HG03025 (cell line): ENCODE results near the gene TAX1BP3.

Experiments used
- ATAC-seq: cut with Tn5 transposase; IDR thresholded peaks from one replicate; pipeline ENCODE4 v1.9.1; 2021; ENCODE audit warnings: mild to moderate bottlenecking, moderate library complexity; ENCODE audit not compliant: unreplicated experiment, low FRiP score

The TAX1BP3 gene

DNA sequence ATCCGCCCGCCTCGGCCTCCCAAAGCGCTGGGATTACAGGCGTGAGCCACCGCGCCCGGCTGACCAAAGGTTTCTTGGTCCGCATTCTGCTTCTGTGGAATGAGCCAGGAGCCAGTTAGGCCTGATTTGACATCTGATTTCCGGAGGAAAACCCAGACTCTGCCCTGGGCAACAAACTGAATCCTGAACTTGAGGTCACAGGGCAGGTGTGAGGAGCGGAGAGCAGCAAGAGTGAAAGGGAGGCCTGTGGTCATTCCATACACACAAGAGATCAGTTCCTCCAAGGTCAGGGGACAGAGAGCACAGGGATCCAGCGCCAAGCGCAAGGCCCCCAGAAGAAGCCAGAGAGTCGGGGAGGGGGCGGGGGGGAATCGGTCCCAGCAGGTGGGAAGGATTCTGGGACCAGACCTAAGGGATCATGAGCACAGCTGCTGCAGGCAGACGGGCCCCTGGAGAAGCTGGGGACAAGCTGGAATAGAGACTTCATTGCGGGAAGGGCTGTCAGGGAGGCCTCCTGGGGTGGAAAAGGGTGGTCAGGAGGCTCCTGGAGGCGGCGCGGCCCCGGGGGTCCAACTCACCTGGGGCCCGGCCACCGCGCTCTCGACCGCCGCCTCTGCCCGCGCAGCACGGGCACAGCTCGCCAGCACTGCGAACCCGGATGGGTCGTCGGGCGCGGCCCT lies 32.8 kb downstream of the TAX1BP3 start:
- no peak for ATAC-seq

DNA sequence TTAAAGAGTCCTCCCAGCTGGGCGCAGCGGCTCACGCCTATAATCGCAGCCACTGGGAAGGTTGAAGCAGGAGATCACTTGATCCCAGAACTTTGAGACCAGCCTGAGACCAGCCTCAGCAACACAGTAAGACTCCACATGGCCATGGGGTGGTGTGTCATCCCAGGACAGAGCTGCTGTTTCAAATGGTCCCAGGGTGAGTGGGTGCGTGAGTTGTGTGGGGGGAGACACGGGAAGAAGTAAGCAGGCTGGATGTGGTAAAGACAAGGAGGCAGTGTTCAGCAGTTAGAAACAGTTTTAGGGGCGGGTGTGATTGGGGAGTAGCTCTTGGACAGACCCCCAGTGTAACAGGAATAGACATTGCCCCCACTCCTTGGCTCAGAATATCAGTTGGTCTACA lies 36.1 kb downstream of the TAX1BP3 start:
- no peak for ATAC-seq

DNA sequence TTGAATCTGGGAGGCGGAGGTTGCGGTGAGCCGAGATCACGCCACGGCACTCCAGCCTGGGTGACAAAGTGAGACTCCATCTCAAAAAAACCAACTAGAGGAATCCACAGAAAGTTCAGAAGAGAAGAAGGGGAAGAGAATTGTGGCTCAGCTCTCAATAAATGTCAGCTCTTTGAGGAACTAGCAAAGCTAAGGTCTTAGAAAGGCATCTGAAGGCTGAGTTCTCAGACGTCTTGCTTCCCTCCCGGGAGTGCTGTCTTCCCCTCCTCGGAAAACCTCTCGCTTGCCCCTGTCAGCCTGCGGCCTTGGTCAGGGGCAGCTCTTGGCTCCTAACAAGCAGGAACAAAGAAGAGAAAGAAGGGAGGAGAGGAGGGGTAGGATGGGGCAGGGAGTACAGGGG lies 37.6 kb downstream of the TAX1BP3 start:
- no peak for ATAC-seq

DNA sequence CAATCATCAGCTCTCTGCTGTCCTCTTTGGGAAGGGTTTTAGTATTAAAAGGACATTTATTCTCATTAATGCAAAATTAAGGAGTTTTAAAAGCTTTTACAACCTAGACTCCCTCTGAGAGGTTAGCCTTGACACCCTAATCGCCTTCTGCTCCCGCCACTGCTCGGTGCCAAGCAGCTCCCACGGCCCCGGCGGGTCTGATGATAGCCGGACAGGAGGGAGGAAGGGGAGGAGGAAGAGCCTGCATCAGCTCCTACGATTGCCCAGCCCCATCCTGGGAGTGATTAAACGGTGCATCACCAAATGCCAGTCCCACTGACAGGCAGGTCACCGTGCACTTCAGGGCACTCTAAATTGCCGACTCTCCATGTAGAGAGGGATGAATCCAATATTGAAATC lies 40.6 kb downstream of the TAX1BP3 start:
- no peak for ATAC-seq

DNA sequence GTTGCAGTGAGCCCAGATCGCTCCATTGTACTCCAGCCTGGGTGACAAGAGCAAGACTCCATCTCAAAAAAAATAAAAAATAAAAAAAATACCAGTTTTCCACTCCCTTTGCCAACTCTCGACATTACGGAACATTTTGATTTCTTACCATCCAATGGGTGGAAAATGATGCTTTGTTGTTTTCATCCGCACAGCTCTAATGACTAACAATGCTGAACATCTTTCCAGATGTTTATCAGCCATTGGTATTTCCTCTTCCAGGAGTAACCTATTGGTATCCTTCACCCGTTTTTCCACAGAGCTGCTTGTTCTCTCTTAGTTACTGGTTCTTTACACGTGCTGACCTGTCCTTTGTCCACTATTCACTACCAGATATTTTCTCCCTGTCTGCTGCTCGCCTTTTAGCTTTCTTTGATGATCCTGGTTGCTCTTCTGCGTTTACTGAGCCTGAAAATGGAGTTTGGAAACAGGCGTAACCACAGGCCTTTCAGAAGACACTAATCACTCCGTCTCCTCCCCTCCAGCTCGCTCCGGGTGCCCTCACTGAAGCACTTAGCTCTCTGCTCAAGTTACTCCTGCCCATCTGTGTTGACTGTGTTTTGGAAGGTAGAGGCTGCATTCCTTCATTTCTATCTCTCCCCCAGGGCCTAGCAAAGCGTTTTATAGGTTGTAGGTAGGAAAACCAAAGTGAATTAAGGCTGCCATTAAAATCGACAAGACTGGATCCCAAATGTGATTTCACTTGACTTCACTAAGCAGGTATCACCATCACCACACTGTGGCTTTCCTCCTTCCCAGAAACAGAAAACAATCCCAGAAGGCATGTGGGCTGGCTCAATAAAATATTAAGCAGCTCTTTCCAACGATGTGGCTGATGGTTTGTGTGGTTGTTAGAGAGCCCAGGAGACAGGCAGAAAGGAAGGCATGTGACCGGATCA lies 41.3 kb downstream of the TAX1BP3 start:
- ATAC-seq, result no peak

DNA sequence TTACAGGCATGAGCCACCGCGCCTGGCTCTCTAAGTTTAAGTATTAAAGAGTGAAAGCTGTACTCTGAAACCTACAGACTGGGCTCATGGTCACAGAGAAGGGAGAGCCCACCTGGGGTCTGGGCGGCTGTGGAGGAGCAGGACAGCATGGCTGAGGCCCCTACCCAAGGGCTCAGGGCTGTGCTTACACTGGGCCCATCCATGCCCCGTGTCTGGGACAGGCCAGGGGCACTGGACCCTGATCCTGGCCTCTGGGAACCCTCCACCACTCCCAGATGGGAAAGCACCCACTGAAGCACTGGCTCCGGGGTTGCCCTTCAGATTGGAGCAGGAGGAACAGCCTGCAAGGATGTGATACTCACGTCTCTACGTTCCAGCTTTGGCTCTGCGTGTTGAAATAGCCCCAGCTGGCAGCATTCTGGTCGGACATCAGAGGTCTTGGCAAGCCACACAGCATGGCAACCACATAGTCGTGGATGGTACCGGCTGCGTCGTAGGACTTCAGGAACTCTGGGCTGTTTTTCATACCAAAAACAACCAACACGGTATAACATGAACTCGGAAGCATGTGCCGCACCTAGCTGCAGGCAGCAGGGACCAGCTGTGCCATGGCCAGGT lies 45.3 kb downstream of the TAX1BP3 start:
- ATAC-seq, result no peak

DNA sequence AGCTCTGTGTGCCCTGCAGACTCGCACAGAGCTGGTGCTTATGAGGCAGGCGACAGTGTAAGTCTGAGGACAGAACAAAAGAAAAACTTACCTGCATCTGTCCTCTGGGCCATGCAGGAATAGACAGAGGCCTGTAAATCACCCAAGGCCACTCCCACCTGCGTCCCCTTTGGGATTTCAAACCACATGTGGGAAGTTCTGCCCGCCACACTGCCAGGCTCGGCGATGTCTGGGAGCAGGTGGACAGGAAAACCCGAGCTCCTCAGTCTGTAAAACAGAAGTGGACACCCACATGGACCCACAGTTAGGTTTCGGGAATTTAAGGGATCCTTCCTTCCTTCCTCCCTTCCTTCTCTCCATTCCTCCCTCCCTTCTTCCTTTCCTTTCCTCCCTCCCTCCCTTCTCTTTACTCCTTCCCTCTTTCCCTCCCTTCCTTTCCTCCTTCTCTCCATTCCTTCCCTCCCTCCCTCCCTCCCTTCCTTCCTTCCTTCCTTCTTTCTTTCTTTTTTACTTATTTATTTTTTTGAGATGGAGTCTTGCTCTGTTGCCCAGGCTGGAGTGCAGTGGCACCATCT lies 47.1 kb downstream of the TAX1BP3 start:
- no peak for ATAC-seq

DNA sequence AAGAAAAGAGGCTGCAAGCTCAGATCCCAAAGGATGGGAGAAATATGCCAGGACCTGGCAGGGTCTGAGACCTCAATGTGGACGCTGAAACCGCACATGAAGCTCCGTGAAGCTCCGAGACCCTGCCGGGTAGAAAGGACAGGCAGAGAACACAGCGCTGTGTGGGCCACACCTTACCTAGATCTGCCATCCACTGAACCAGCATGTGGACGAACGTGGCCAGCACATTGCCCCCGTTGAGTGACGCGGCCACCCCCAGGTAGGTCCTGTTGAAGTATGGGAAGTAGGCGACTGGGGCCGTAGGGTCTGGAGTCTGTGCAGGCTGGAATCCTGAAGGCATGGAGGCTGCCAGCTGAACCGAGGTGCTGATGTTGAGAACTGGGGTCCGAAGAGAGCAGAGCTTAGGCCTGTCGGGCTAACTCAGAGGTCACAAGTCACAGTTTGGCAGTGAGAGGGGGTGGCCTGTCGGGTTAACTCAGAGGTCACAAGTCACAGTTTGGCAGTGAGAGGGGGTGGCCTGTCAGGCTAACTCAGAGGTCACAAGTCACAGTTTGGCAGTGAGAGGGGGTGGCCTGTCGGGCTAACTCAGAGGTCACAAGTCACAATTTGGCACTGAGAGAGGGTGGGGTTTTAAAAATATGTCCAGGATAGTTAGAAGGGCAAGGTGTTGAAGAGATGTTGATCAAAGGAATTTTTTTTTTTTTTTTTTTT lies 53.1 kb downstream of the TAX1BP3 start:
- no peak for ATAC-seq

DNA sequence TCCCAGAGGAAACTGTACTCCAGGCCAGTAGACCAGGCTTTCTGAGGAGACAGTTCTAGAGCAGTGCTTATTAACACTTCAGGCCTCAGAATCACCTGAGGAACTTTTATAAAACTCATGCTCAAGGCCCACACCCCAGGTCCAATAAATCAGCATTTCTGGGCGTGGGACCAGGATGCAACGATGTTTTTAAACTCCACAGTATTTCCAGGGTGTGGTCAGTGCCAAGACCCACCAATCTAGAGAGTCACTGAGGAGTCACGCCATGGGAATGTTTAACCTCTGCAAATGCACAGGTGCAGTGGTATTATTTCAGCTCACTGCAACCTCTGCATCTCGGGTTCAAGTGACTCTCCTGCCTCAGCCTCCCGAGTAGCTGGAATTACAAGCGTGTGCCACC lies 55.3 kb downstream of the TAX1BP3 start:
- ATAC-seq, result no peak
